Mononuclear cell (primary cell): ENCODE data around the gene GALNT16. TPM values are rescaled to one million over a fixed set of nuclear protein-coding genes. Genes with fewer than 3 reads are reported as not detected.
"Not testable (repeated sequence)": the region's sequence is repeated elsewhere in the genome, so short reads cannot be mapped to it uniquely, and the experiment has no call there.

Source experiments
- H3K27me3 ChIP-seq: 2 replicates; pipeline ENCODE4 v1.6.0; 2011; ENCODE audit warnings: low read length, control low read depth; ENCODE audit not compliant: insufficient read depth
- H3K4me1 ChIP-seq: 2 replicates; pipeline ENCODE4 v1.5.1; 2011; ENCODE audit warnings: mild to moderate bottlenecking, low read length, control low read depth; ENCODE audit not compliant: insufficient read depth
- H3K4me3 ChIP-seq: 2 replicates; pipeline ENCODE4 v1.5.1; 2011; ENCODE audit warnings: mild to moderate bottlenecking, low read length, moderate library complexity
- H3K9me3 ChIP-seq: 2 replicates; pipeline ENCODE4 v1.5.1; 2011; ENCODE audit warnings: low read depth, mild to moderate bottlenecking, control low read depth, low read length
- total RNA-seq: library from RNA; depleted of rRNA; stranded (reverse); fragments of >200 nt; gene quantifications from one replicate; pipeline ENCODE4 v1.2.3, GENCODE V29; 2012

Gene GALNT16
- total RNA-seq, 1 donor, result not detected

- H3K9me3 ChIP-seq, result no peaks in the 10 kb centered on the region
- H3K4me3 ChIP-seq, result no peak overlapping the region
- no peaks in the 10 kb centered on the region for H3K27me3 ChIP-seq
- no peaks in the 10 kb centered on the region for H3K4me1 ChIP-seq
Observed at GRCh38 chr14:69287098-69288010, 27.4 kb downstream of the GALNT16 start.

- Histone ChIP-seq H3K27me3 (no peaks in the 10 kb centered on the region), H3K4me3 (no peak overlapping the region), H3K4me1 (no peaks in the 10 kb centered on the region), H3K9me3 (no peaks in the 10 kb centered on the region)
Observed at GRCh38 chr14:69288011-69288771, 28.2 kb downstream of the GALNT16 start.

GRCh38 chr14:69288956-69289705, 29.2 kb downstream of the GALNT16 start:
- H3K4me1 ChIP-seq, result no peaks in the 10 kb centered on the region
- no peaks in the 10 kb centered on the region for H3K27me3 ChIP-seq
- H3K9me3 ChIP-seq, result no peaks in the 10 kb centered on the region
- H3K4me3 ChIP-seq, result no peak overlapping the region

GRCh38 chr14:69289811-69290520, 30.0 kb downstream of the GALNT16 start:
- Histone ChIP-seq H3K4me1 (no peaks in the 10 kb centered on the region), H3K9me3 (no peaks in the 10 kb centered on the region), H3K4me3 (no peak overlapping the region), H3K27me3 (no peaks in the 10 kb centered on the region)

GRCh38 chr14:69290881-69291280, 30.9 kb downstream of the GALNT16 start:
- not testable (repeated sequence) for H3K27me3 ChIP-seq, H3K4me3 ChIP-seq, H3K9me3 ChIP-seq, H3K4me1 ChIP-seq

GRCh38 chr14:69291396-69291795, 31.4 kb downstream of the GALNT16 start:
- no peaks in the 10 kb centered on the region for H3K9me3 ChIP-seq
- no peak overlapping the region for H3K4me3 ChIP-seq
- H3K4me1 ChIP-seq, result no peaks in the 10 kb centered on the region
- H3K27me3 ChIP-seq, result no peaks in the 10 kb centered on the region

GRCh38 chr14:69291891-69292561, 32.1 kb downstream of the GALNT16 start:
- Histone ChIP-seq H3K4me3 (no peak overlapping the region), H3K4me1 (no peaks in the 10 kb centered on the region), H3K9me3 (no peaks in the 10 kb centered on the region), H3K27me3 (no peaks in the 10 kb centered on the region)

- no peaks in the 10 kb centered on the region for H3K9me3 ChIP-seq
- peaks cover 3% of the 10 kb centered on the region for H3K27me3 ChIP-seq
- no peak overlapping the region for H3K4me3 ChIP-seq
- no peaks in the 10 kb centered on the region for H3K4me1 ChIP-seq
Observed at GRCh38 chr14:69298131-69299071, 38.4 kb downstream of the GALNT16 start.

- Histone ChIP-seq H3K9me3 (no peaks in the 10 kb centered on the region), H3K27me3 (peaks cover 3% of the 10 kb centered on the region), H3K4me1 (no peaks in the 10 kb centered on the region), H3K4me3 (no peak overlapping the region)
Observed at GRCh38 chr14:69299286-69300035, 39.5 kb downstream of the GALNT16 start.

- no peaks in the 10 kb centered on the region for H3K9me3 ChIP-seq
- H3K27me3 ChIP-seq, result peaks cover 3% of the 10 kb centered on the region
- H3K4me1 ChIP-seq, result no peaks in the 10 kb centered on the region
- no peak overlapping the region for H3K4me3 ChIP-seq
Observed at GRCh38 chr14:69300601-69301221, 40.8 kb downstream of the GALNT16 start.

- Histone ChIP-seq H3K27me3 (peaks cover 13% of the 10 kb centered on the region), H3K4me1 (no peaks in the 10 kb centered on the region), H3K9me3 (no peaks in the 10 kb centered on the region), H3K4me3 (no peak overlapping the region)
Observed at GRCh38 chr14:69303086-69303485, 43.1 kb downstream of the GALNT16 start.

GRCh38 chr14:69312608-69313007, 52.6 kb downstream of the GALNT16 start:
- Histone ChIP-seq H3K9me3 (no peaks in the 10 kb centered on the region), H3K4me1 (peaks cover 14% of the 10 kb centered on the region), H3K4me3 (no peak overlapping the region), H3K27me3 (peaks cover 18% of the 10 kb centered on the region)
